GM18951 (cell line): ENCODE measurements around the gene PRDM4.

ENCODE experiments used
- POLR2A ChIP-seq: IDR thresholded peaks from 4 replicates; pipeline ENCODE4 v1.6.1; 2011; ENCODE audit warnings: mild to moderate bottlenecking; ENCODE audit not compliant: insufficient read length, insufficient read depth; ENCODE audit errors: extremely low read depth
- in situ Hi-C: fragments of 300-500 bp; cut with MboI; formaldehyde crosslinking; loops from one replicate; pipeline ENCODE4 v1.12.0; 2022; ENCODE audit warnings: low sequenced_read_pairs, mixed read lengths, inconsistent platforms; ENCODE audit not compliant: unreplicated experiment

The PRDM4 gene

GRCh38 chr12:107685360-107686248, 75.3 kb downstream of the PRDM4 start, which contains the start of gene PWP1:
Gene PWP1 (plus strand): TSS chr12:107685799. CDS start chr12:107685900, 101 bp downstream.
- peak; percentile 91 for TF ChIP-seq POLR2A
- in situ Hi-C loops, result no loop called here

GRCh38 chr12:107684990-107685359, 76.0 kb downstream of the PRDM4 start:
- in situ Hi-C loops, result loop anchor here (5.0 kb wide), 1 partner anchor 202 kb away; no protein-coding TSS in a partner anchor
- no peak for TF ChIP-seq POLR2A

- in situ Hi-C loops, result loop anchor here (5.0 kb wide), 1 partner anchor 203 kb away; no protein-coding TSS in a partner anchor
- no peak for TF ChIP-seq POLR2A
Measured at GRCh38 chr12:107684029-107684795, 76.7 kb downstream of the PRDM4 start.
